GM18526 (cell line): Measurements from ENCODE around the gene OPTC.

Experiments
- POLR2A ChIP-seq: IDR thresholded peaks from 3 replicates; pipeline ENCODE4 v1.6.1; 2011; ENCODE audit not compliant: insufficient read length; ENCODE audit errors: extremely low read depth

The OPTC gene

DNA sequence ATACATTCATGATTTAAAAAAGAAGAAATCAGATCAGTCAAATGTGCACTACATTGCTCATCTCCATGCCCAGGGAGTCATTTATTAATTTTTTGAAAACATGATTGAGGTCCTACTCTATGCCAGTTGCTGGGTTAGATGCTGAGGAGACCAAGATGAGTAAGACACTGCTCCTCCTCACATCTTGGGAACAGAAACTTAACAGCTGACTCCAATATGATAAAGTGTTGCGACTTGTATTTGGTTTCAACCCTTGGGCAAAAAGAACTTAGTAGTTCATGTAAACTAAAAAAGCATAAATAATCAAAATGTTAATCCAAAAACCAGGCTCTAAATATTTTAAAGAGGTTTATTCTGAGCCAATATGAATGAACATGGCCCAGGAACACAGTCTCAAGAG lies 56.9 kb downstream of the OPTC start:
- no peak for TF ChIP-seq POLR2A

DNA sequence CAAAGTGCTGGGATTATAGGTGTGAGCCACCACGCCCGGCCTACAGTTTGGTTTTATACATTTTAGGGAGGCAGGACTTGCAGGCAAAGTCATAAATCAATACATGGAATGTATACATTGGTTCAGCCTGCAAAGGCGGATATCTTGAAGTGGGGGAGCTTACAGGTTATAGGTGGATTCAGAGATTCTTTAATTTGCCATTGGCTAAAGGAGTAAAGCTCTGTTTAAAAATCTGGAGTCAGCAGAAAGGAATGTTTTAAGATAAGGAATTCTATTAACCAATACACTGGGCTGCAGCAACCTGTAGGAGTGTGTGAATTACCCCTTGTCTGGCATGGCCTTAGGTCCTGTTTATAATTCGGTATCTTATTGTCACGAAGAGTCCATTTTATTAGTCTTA lies 57.6 kb downstream of the OPTC start:
- no peak for TF ChIP-seq POLR2A

DNA sequence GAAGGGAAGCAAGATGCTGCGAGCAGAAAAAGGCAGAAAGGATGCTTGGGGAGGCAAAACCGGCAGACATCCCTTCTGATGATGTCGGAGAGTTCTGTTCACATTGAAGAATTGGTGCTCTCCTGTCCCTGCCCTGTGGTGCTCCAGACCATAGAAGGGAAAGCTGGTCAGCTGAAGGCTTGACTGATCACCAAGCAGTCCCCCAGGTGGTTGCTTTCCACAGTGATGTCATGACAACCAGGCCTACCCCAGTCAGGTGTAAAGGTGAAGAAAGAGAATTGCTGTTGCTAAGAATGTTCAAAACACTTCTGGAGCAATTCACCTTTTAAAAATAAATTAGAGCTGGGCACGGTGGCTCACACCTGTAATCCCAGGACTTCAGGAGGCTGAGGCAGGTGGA lies 59.5 kb downstream of the OPTC start:
- TF ChIP-seq POLR2A = no peak

DNA sequence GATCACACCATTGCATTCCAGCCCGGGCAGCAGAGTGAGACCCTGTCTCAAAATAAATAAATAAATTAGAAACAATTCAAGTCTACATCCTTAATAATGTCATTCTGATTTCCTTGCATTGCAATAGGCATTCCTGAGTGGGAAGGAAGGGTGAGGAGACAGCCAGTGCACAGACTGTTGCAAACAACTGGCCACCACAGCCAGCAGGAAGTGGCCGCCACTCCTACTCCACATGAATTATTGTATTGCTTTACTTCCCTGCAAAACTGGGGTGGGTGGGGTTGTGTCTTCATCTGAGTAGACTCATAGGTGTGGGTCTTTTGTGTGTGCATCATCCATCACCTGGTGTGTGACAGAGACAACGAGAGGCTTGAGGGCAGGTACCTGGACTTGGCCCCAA lies 60.1 kb downstream of the OPTC start:
- TF ChIP-seq POLR2A = no peak

DNA sequence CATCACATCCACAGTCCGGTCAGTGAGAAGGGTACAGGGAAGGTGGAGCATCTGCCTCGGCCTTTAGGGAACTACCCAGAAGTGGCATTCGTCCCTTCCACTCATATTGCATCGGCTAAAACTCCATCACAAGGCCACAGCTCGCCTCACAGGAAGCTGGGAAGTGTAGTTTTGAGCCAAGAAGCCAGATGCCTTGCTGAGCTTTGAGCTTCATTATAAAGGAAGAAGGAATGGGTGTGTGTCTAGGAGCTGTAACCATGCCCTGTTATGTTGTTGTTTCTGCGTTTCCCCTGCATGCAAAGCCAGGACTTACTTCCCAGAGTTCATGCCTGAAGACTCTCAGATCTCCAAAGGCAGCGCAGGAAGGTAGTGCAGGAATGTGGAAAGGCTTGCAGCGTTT lies 61.1 kb downstream of the OPTC start:
- no peak for TF ChIP-seq POLR2A

DNA sequence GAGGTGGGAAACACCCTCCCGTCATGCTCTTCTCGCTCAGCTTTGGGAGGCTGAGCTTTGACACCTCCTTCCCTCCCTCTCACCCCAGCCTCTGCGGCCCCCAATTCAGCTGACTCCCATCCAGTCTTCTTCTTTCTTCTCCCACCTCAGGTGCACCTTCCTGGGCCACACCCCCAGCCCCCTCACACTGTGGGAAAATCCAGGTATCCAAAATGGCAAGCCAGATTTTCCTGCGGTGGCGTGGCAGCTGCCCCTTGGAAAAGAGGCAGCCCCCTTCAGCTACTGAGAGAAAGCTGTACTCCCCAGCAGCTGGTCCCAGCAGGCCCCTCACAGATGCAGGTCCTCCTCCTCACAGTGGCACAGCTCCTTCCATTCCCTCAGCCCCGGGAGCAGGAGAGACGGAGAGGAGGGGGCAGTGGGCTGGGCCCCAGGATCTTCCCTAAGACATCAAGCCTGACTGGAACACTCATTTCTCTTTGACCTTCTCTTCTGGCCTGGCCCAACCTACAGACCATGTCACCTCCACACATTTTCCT lies 61.6 kb downstream of the OPTC start:
- TF ChIP-seq POLR2A = no peak

DNA sequence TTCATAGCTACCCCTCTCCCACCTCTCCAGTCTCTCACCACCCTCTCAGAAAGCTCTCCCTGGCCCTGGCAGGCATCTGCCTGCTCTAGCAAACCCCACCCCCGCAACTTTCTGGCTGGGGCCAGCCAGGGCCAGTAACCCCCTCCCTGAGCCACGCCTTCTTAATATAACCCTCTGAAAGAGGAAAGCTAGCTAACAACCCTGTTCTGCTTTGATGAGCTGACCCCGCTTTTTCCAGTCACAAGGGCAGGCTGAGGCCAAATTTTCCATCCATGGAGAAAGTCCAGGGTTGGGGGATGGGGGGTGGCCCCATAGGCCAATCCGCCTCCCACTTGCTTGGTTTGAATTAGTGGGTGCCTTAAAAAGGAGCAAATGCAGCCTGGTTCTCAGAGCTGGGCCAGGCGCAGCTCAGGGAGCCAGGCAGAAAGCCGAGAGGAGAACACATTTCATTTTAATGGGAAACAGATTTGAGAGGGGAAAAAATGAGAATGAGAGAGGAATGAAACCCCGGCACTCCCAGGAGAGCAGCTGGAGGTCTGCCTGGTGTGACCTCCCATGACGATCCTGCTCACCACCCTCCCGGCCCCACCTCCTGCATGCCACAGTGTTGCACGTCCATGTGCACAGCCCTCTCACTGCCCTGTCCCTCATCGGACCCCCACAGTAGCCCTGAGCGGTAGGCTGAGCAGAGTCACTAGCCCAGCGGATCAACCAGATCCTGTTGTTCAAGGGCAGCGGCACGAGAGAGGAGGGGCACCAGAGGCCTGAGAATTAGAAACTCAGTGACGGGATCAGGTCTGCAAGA lies 62.3 kb downstream of the OPTC start:
- TF ChIP-seq POLR2A = no peak

DNA sequence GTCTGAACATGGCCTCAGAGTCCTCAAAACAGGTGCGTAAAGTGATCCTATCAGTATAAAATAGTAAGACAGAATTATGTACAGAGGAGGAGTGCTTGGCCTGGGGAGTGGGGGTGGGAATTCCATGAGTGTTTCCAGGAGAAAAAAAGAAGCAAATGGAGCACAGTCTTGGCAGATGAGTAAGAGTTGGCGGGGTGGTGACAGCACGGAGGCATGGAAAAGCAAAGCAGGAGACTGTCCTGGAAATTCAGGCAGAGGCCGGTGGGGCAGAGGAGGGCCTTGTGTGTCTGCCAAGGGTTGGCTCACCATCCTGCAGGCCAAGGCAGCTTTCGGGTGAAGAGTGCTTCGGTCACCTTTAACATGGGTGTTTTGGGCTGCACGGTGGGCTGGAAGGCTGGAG lies 63.4 kb downstream of the OPTC start:
- no peak for TF ChIP-seq POLR2A

DNA sequence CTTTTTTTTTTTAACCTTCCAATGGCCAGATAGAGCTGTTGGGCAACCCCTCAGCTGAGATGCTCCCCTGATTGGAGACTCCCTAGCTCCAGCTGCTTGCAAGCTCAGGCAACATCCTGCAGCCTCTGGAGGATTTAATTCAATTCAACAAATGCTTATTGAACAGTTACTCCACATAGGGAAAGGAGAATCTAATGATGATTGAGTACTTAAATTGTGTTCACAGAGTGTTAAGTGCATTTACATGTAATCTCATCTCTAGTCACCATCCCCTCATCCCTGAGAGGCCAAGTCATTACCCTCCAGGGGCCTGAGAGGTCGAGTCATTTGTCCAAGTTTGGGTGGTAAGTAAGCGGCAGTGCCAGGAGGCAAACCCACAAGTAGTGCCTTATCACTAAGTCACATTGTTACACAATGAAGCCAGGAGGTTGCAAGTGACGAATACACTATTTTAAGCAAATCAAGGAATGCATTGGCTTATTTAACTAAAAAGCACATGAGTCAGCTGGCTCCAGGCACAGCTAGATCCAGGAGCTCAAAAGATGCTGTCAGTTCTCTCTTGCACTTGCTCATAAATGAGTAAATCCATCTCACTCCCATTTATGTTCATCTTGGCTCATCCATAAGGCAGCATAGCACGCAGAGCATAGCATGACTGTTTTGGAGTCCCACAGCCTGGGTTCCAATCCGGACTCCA lies 64.3 kb downstream of the OPTC start:
- no peak for TF ChIP-seq POLR2A
